Epidermal melanocyte (primary cell): ENCODE data around the gene NR1D1.

ENCODE experiments used
- DNase-seq: peaks from one replicate; pipeline ENCODE4 v3.0.0; 2011; ENCODE audit warnings: low spot score; ENCODE audit not compliant: insufficient read length

NR1D1 gene

GRCh38 chr17:40076591-40076990 lies 23.8 kb downstream of the NR1D1 start:
- DNase-seq, result no peak

GRCh38 chr17:40075942-40076498 lies 24.4 kb downstream of the NR1D1 start:
- DNase-seq, result no peak

GRCh38 chr17:40075201-40075941 lies 25.0 kb downstream of the NR1D1 start:
- no peak for DNase-seq

GRCh38 chr17:40074871-40075200 lies 25.6 kb downstream of the NR1D1 start:
- DNase-seq, result no peak

DNA sequence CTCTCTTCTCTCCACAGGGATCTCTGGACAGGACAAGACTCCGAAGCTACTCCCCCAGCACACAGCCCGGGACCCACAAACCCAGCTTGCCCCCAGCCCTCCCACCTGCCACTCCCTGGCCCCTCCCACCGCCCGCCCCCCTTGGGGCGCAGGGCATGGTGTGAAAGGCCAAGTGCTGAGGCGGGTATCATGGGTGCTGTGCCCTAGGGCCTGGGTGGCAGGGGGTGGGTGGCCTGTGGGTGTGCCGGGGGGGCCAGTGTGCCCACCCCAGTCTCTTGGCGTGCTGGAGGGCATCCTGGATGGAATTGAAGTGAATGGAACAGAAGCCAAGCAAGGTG lies 26.2 kb downstream of the NR1D1 start:
- DNase-seq, result no peak

DNA sequence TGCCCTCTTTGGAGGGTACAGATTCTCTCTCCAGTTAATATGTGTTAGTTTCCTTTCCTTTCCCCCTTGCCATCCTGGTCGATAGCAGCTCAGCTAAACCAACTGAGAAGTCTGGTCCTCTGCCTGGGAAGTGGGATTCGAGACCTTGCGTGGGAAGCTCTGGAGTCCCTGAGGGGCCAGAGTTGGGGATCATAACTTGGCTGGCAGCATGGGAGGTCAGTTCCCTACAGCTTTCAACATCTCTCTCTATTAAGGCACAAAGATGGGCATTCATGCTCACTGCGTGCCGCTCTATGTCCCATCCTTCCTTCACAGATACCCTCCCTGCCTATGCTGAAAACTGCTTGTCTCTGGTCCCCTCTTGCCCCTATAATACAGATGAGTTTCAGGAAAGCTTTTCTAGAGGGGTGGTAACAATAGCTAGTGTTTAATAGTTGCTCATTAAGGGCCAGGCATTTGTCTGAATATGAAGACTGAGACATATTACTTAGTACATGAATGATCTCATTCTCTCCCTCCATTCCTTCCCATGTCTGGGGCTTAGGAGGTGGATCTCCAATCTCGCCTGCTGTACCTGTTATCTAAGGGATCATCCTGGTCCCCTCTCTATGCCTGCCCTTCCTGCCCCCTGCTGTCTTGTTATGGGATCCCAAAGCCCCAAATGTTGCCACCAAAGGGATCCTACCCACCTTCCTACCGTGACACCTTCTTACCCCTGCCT lies 26.8 kb downstream of the NR1D1 start:
- no peak for DNase-seq

DNA sequence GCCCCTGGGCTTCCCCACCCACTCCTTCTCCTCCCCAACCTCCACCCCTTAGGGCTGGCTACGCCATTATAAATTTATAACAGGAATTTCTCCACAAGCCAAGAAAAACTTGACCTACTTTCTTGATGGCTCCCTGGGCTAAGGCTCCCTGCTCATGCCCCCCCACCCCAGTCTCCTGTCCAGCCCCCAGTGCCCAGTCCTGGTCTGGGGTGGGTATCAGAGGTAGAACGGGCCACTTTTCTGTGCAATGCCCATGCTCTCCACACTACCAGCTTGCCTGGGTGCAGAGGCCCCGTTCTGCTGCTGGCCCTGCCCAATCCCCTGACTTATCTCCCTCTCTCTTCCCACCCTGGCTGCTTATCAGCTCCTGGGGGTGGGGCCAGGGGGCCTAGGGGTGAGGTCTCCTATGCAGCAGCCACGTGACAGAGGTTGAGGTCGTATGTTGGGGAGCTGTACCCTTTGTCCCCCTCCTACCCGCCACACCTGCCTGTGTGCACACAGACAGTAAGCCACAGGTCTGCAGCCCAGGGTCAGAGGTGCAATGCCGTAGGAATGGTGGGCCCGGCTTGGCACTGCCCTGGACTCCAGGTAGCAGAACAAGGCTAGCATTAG lies 27.5 kb downstream of the NR1D1 start:
- no peak for DNase-seq

- DNase-seq, result no peak
Observed at GRCh38 chr17:40072040-40072734, 28.2 kb downstream of the NR1D1 start.

- no peak for DNase-seq
Observed at GRCh38 chr17:40071313-40072039, 28.9 kb downstream of the NR1D1 start.

DNA sequence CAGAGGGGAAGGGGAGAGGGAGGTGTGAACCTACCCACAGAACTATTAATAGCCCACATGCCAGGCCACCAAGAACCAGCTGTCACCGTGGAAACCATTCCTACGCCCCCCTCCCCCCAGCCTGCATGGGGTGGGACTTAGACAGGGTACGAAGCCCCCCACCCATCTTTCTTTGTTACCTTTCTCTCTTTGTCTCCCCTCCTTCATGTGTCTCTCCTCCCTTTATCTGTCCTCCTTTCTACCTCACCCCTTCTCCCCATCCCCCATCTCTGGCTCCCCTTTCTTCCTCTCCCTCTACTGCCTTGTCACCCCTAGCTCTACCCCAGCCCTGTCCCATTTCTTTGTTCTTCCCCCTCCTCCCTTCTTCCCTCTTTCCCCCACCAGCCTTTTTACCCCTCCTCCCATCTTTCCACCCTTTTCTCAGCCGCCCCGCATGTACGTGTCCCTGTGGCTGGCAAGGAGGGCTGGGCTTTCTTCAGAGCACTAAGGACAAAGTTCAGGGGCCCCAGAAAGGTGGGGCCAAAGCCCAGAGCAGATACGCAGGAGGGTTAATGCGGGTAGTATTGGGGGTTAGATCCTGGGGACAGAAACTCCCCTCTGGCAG lies 29.6 kb downstream of the NR1D1 start:
- no peak for DNase-seq

- no peak for DNase-seq
Observed at GRCh38 chr17:40069751-40070708, 30.4 kb downstream of the NR1D1 start.

DNA sequence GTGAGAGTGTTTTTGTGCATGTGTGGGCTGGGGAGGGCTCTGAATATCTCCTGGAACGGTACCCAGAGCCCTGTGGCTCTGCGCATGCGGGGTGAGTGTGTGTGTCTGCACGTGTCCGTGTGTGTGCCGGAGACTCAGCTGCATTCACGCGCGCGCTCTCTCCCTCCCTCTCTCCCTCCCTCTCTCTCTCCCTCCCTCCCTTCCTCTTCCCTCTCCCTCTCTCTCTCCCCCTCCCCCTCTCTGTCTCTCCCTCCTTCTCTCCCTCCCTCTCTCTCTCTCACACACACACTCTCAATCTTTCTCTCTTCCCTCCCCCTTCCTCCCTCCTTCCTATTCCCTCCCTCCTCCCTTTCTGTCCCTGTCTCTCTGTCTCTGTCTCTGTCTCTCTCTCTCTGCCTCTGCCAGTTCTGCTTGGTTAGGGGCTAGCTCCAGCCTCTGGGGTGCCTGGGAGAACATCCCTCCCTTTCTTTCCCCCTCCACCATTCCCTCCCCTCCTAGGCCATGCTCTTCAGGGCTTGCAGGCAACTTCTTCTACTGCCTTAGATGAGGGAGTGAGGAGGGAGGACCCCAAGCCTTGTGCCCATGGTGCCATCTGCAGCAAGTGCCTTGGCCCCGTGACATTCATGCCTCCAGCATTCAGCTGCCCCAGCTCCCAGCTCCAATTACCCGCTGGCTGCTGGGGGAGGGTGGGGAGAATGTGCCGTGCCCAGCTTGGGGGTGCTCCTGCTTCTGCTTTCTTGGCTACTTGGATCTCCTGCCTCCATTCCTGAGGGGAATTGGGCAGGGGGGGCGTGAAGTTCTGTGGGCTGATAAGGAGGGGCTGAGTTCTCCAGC lies 31.3 kb downstream of the NR1D1 start:
- DNase-seq, result no peak

DNA sequence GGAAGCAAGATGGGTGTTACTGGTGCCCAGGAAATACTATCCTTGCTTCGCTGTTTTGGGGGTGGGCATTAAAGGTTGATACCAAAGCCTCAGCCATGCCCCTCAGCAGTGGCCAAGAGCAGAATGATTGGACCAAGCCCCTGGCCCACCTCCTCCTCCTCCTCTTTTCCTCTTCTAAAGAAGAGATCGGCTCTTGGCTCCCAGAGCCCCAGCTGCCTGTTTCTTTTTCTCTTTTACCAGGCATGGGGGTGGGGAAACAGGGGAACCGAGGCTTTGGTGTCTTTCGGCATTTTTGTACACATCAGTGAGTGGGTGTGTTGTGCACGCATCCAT lies 31.8 kb downstream of the NR1D1 start:
- DNase-seq, result no peak

DNA sequence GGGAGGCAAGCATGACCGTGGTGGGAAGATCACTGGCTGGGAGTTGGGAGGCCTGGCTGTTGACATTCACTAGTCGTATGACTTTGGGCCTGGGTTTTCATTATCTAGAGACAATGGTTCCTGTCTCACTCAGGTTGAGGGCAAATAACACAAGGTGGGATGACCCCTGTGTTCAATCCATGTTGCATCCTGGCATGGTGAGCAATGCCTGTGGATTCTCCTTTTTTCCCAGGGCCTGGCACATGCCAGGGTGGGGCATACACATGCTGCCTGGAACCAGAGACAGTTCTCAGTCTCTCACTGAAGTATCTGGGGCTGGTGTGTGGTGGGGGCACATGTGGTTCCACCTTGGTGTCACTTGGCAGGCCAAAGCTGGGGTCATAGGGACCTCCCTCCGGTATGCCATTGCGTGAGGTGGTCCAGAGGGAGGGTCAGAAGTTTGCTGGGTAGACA lies 32.2 kb downstream of the NR1D1 start:
- no peak for DNase-seq

GRCh38 chr17:40067710-40068109 lies 32.7 kb downstream of the NR1D1 start:
- no peak for DNase-seq

DNA sequence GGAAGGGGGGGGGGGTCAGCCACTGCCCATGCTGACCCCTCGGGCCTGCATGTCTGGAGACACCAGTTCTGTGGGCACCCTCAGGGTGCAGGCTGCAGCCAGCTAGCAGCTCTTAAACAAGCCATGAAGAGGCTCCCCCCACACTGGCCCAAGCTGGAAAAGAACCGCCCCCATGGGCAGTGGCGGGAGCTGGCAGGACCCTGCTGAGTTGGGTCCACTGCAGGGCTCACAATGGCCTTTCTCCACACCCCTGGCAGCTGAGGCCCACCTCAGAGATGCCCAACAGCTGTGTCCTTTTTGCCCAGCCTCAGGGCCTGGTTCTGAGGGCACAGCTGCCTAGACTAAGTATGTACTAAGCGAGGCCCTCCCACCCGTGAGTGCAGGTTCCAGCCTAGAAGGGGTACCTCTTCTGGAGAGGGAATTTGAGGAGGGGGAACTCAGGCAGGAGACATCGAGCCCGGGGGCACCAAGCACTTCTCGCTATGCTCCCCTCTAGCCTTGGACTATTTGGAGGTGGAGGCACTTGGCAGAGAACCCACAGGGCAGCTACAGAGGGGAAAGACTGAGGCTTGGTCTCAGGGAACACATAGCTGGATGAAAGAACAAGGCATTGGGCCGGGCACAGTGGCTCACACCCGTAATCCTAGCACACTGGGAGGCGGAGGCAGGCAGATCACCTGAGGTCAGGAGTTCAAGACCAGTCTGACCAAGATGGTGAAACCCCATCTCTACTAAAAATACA lies 34.4 kb downstream of the NR1D1 start:
- DNase-seq, result no peak

- DNase-seq, result no peak
Observed at GRCh38 chr17:40064971-40065768, 35.2 kb downstream of the NR1D1 start.
